Medulla oblongata (tissue), 1 donor: ENCODE data around the gene DELE1.

Source experiments
- DNase-seq: peaks from one replicate; pipeline ENCODE4 v3.0.0-alpha.2; 2015; ENCODE audit errors: extremely low spot score

The DELE1 gene

GRCh38 chr5:141923448-141924313 is at the start of gene DELE1:
Gene DELE1, plus strand, starts transcription at chr5:141923871. Its CDS starts 71 bp downstream, at chr5:141923942.
- DNase-seq = peak; percentile 96

- no peak for DNase-seq
These were observed 49.8 kb upstream of the DELE1 start for GRCh38 chr5:141873933-141874261.

- no peak for DNase-seq
These were observed 49.3 kb upstream of the DELE1 start for GRCh38 chr5:141874262-141874964.

GRCh38 chr5:141875022-141875740 is 48.5 kb upstream of the DELE1 start:
- no peak for DNase-seq

- peak; percentile 34 for DNase-seq
These were observed 47.7 kb upstream of the DELE1 start for GRCh38 chr5:141875795-141876627.

- DNase-seq = no peak
These were observed 46.9 kb upstream of the DELE1 start for GRCh38 chr5:141876628-141877355.

- DNase-seq = peak; percentile 40
These were observed 46.1 kb upstream of the DELE1 start for GRCh38 chr5:141877356-141878185.

- DNase-seq = peak; percentile 69
These were observed 45.4 kb upstream of the DELE1 start, which contains the start of gene PCDH1 for GRCh38 chr5:141878186-141878710. Gene PCDH1, minus strand, starts transcription at chr5:141878410. Its CDS starts 148 bp downstream, at chr5:141878262.

- DNase-seq = peak; percentile 100
These were observed 44.8 kb upstream of the DELE1 start for GRCh38 chr5:141878711-141879425.

GRCh38 chr5:141879426-141879759 is 44.3 kb upstream of the DELE1 start:
- no peak for DNase-seq

GRCh38 chr5:141879941-141880738 is 43.5 kb upstream of the DELE1 start:
- peak; percentile 85 for DNase-seq

GRCh38 chr5:141880961-141881801 is 42.5 kb upstream of the DELE1 start:
- no peak for DNase-seq

GRCh38 chr5:141881886-141882285 is 41.8 kb upstream of the DELE1 start:
- DNase-seq = no peak

- DNase-seq = peak; percentile 73
These were observed 41.0 kb upstream of the DELE1 start for GRCh38 chr5:141882594-141883183.

GRCh38 chr5:141883184-141883891 is 40.3 kb upstream of the DELE1 start:
- peak; percentile 67 for DNase-seq

- no peak for DNase-seq
These were observed 39.8 kb upstream of the DELE1 start for GRCh38 chr5:141883892-141884318.
